Gastroesophageal sphincter (tissue), 4 donors: ENCODE data around the gene GRID1. TPM values are rescaled to one million over a fixed set of nuclear protein-coding genes. Genes with fewer than 3 reads are reported as not detected.

Experiments
- ATAC-seq: fragments of 150-250 bp; one replicate; pipeline ENCODE4 v1.9.1; 2016; ENCODE audit warnings: mild to moderate bottlenecking, moderate library complexity
- H3K27ac ChIP-seq, 4 donors: fragments of 200-600 bp; sonication (generic) in 3 of 4; 1 replicate in 3 of 4; 2 replicates in 1 of 4; pipeline ENCODE4 v1.5.1; 2016 to 2019
- H3K27me3 ChIP-seq: fragments of 200-600 bp; sonication (generic); one replicate; pipeline ENCODE4 v1.5.1; 2019
- H3K36me3 ChIP-seq, 2 donors: fragments of 200-600 bp; sonication (generic); one replicate each; pipeline ENCODE4 v1.5.1; 2019; ENCODE audit warnings: control low read depth in 1 of 2
- H3K4me1 ChIP-seq, 3 donors: fragments of 200-600 bp; sonication (generic); 1 replicate in 2 of 3; 2 replicates in 1 of 3; pipeline ENCODE4 v1.5.1; 2016 to 2019; ENCODE audit warnings: control low read depth in 2 of 3
- H3K4me3 ChIP-seq, 2 donors: fragments of 200-600 bp; sonication (generic); one replicate each; pipeline ENCODE4 v1.5.1; 2019; ENCODE audit warnings: mild to moderate bottlenecking in 1 of 2, moderate library complexity in 1 of 2
- H3K9me3 ChIP-seq, 3 donors: fragments of 200-600 bp; sonication (generic); one replicate each; pipeline ENCODE4 v1.5.1; 2017 to 2019; ENCODE audit warnings: control low read depth in 2 of 3
- CTCF ChIP-seq, 4 experiments: fragments of 200-600 bp in 2 of 4; fragments of 450-650 bp in 2 of 4; sonication (generic) in 1 of 4; IDR thresholded peaks; one replicate each; pipeline ENCODE4 v1.5.1; 2017 to 2019; ENCODE audit warnings: antibody characterized with exemption in 4 of 4, mild to moderate bottlenecking in 2 of 4, moderate library complexity in 2 of 4
- EP300 ChIP-seq: sonication (generic); formaldehyde crosslinking; IDR thresholded peaks from one replicate; pipeline ENCODE4 v1.6.1; 2017; ENCODE audit warnings: antibody characterized with exemption, mild to moderate bottlenecking
- POLR2A ChIP-seq, 2 donors: fragments of 450-650 bp; IDR thresholded peaks; one replicate each; pipeline ENCODE4 v1.6.1; 2017; ENCODE audit warnings: antibody characterized with exemption in 2 of 2, mild to moderate bottlenecking in 2 of 2, moderate library complexity in 1 of 2
- POLR2AphosphoS5 ChIP-seq: sonication (generic); formaldehyde crosslinking; IDR thresholded peaks from one replicate; pipeline ENCODE4 v1.6.1; 2017; ENCODE audit warnings: antibody characterized with exemption
- WGBS, 2 donors: methylation state at CpG; one replicate each; pipeline ENCODE4 v1.1.5; 2018; ENCODE audit warnings: low coverage in 1 of 2; 5-methylcytosine and 5-hydroxymethylcytosine counted together
- total RNA-seq, 4 donors: library from RNA; depleted of rRNA; stranded (reverse); fragments of >200 nt; gene quantifications; one replicate each; pipeline ENCODE4 v1.1.0, GENCODE V29; 2016

GRID1 gene
- total RNA-seq, 4 donors from 2014 or later = 1.2 to 2.7 (median 1.7) TPM

- TF ChIP-seq POLR2AphosphoS5 (no peak), CTCF (IDR thresholded peaks at IDR 0.05) (no peak), POLR2A (IDR thresholded peaks at IDR 0.05) (no peak), EP300 (no peak)
- no peak overlapping the region for H3K27ac ChIP-seq
- no peaks in the 10 kb centered on the region for H3K4me1 ChIP-seq
- no peaks in the 10 kb centered on the region for H3K9me3 ChIP-seq
- no peaks in the 10 kb centered on the region for H3K36me3 ChIP-seq
- no peak overlapping the region for H3K4me3 ChIP-seq
- peaks cover 10% of the 10 kb centered on the region for H3K27me3 ChIP-seq
- 90 to 92% methylated on average over 3 to 5 of the region's 7 CpGs for whole genome bisulfite sequencing, 2 donors
- ATAC-seq = no peak
Observed at GRCh38 chr10:86252079-86252478, 114.5 kb downstream of the GRID1 start.

DNA sequence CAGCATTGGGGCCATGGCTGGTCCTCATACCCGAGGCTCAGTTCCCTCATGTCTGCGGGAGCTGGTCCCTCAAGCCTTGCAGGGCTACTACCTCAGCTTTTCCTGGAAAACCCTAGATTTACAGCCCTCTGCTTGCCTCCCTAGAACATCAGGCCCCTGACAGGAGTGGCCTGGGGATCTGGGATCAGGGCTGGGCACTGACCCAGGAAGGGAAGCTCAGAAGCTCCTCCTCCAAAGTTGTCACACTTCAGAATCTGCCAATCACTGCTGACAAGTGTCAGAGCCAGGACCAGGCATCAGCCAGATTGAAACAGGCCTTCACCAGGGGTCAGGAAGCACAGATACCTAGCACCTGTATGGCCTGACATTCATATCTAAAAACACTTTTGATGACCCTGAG, 115.2 kb downstream of the GRID1 start:
- no peak for ATAC-seq
- no peak overlapping the region for H3K27ac ChIP-seq
- WGBS, 2 donors = 95% methylated on average over 2 of the region's 2 CpGs; no CpG with 5 or more reads in 1 of the 2 donors
- no peaks in the 10 kb centered on the region for H3K9me3 ChIP-seq
- H3K4me1 ChIP-seq = no peaks in the 10 kb centered on the region
- H3K4me3 ChIP-seq = no peak overlapping the region
- TF ChIP-seq POLR2AphosphoS5 = no peak
- TF ChIP-seq POLR2A (IDR thresholded peaks at IDR 0.05) = no peak
- no peak for TF ChIP-seq EP300
- no peak for TF ChIP-seq CTCF (IDR thresholded peaks at IDR 0.05)
- peaks cover 10% of the 10 kb centered on the region for H3K27me3 ChIP-seq
- H3K36me3 ChIP-seq = no peaks in the 10 kb centered on the region

GRCh38 chr10:86250399-86250798, 116.2 kb downstream of the GRID1 start:
- Histone ChIP-seq H3K4me3 (no peak overlapping the region), H3K27me3 (peaks cover 8% of the 10 kb centered on the region), H3K27ac (no peak overlapping the region), H3K9me3 (no peaks in the 10 kb centered on the region), H3K36me3 (no peaks in the 10 kb centered on the region), H3K4me1 (no peaks in the 10 kb centered on the region)
- TF ChIP-seq CTCF (IDR thresholded peaks at IDR 0.05) (no peak), EP300 (no peak), POLR2AphosphoS5 (no peak), POLR2A (IDR thresholded peaks at IDR 0.05) (no peak)
- ATAC-seq = no peak
- no CpG with 5 or more reads among the region's 15 CpGs for WGBS, 2 donors

- H3K4me1 ChIP-seq = no peaks in the 10 kb centered on the region
- H3K27me3 ChIP-seq = peaks cover 5% of the 10 kb centered on the region
- TF ChIP-seq EP300 (no peak), CTCF (IDR thresholded peaks at IDR 0.05) (no peak), POLR2A (IDR thresholded peaks at IDR 0.05) (no peak), POLR2AphosphoS5 (no peak)
- no peak for ATAC-seq
- no peak overlapping the region for H3K27ac ChIP-seq
- no peak overlapping the region for H3K4me3 ChIP-seq
- H3K9me3 ChIP-seq = no peaks in the 10 kb centered on the region
- H3K36me3 ChIP-seq = no peaks in the 10 kb centered on the region
Observed at GRCh38 chr10:86249794-86250193, 116.8 kb downstream of the GRID1 start.

- Histone ChIP-seq H3K4me3 (no peak overlapping the region), H3K27ac (no peak overlapping the region)
- no peak for ATAC-seq
Observed at GRCh38 chr10:86248062-86248461, 118.5 kb downstream of the GRID1 start.

More at GRCh38 chr10:86248062-86248461, 118.5 kb downstream of the GRID1 start:
- no peaks in the 10 kb centered on the region for H3K36me3 ChIP-seq
- H3K27me3 ChIP-seq = peaks cover 5% of the 10 kb centered on the region
- TF ChIP-seq POLR2AphosphoS5 = no peak
- no peaks in the 10 kb centered on the region for H3K9me3 ChIP-seq
- whole genome bisulfite sequencing, 2 donors = 60 to 93% methylated on average over 1 to 3 of the region's 5 CpGs
- no peaks in the 10 kb centered on the region for H3K4me1 ChIP-seq
